Loucy (cell line): ENCODE results near the gene FSTL3.

Experiments
- H2AFZ ChIP-seq: fragments of 200-600 bp; sonication (generic); 2 replicates; pipeline ENCODE4 v1.6.0; 2016; ENCODE audit warnings: antibody characterized with exemption, mild to moderate bottlenecking, low read length, moderate library complexity
- H3F3A ChIP-seq: fragments of 200-600 bp; 2 replicates; pipeline ENCODE4 v1.6.0; 2016; ENCODE audit warnings: antibody characterized with exemption, low read depth, mild to moderate bottlenecking
- H3K27me3 ChIP-seq: fragments of 200-600 bp; sonication (generic); 2 replicates; pipeline ENCODE4 v1.6.1; 2014; ENCODE audit warnings: low read length, mild to moderate bottlenecking; ENCODE audit not compliant: insufficient read depth, poor library complexity, severe bottlenecking
- H3K36me3 ChIP-seq: fragments of 200-600 bp; sonication (generic); 2 replicates; pipeline ENCODE4 v1.6.1; 2016; ENCODE audit warnings: low read length; ENCODE audit not compliant: insufficient read depth
- H3K4me1 ChIP-seq: fragments of 200-600 bp; sonication (generic); 2 replicates; pipeline ENCODE4 v1.5.1; 2014; ENCODE audit warnings: low read length, mild to moderate bottlenecking; ENCODE audit not compliant: insufficient read depth, poor library complexity, severe bottlenecking
- H3K4me2 ChIP-seq: fragments of 200-600 bp; sonication (generic); 2 replicates; pipeline ENCODE4 v1.6.0; 2014; ENCODE audit warnings: antibody characterized with exemption, low read length, low read depth, mild to moderate bottlenecking; ENCODE audit not compliant: poor library complexity, severe bottlenecking
- H3K4me3 ChIP-seq: fragments of 200-600 bp; sonication (generic); 2 replicates; pipeline ENCODE4 v1.5.1; 2014; ENCODE audit warnings: low read length, mild to moderate bottlenecking, mixed read lengths; ENCODE audit not compliant: poor library complexity, severe bottlenecking
- H3K79me2 ChIP-seq: fragments of 200-600 bp; sonication (generic); 2 replicates; pipeline ENCODE4 v1.6.1; 2014; ENCODE audit warnings: low read length; ENCODE audit not compliant: insufficient read depth
- H3K9ac ChIP-seq: fragments of 200-600 bp; sonication (generic); 2 replicates; pipeline ENCODE4 v1.6.0; 2014; ENCODE audit warnings: mild to moderate bottlenecking, low read depth, low read length, moderate library complexity; ENCODE audit not compliant: poor library complexity, severe bottlenecking
- H3K9me2 ChIP-seq: fragments of 200-600 bp; sonication (generic); replicated peaks from 2 replicates; pipeline ENCODE4 v1.6.1; 2016; ENCODE audit warnings: low read depth, low read length, mixed read lengths
- H3K9me3 ChIP-seq: fragments of 200-600 bp; sonication (generic); 2 replicates; pipeline ENCODE4 v1.6.1; 2014; ENCODE audit warnings: mild to moderate bottlenecking, antibody characterized with exemption, low read length, low read depth; ENCODE audit not compliant: insufficient read depth
- H4K20me1 ChIP-seq: fragments of 200-600 bp; sonication (generic); 2 replicates; pipeline ENCODE4 v1.6.0; 2014; ENCODE audit warnings: antibody characterized with exemption, low read length, mild to moderate bottlenecking; ENCODE audit not compliant: insufficient read depth, poor library complexity, severe bottlenecking
- CTCF ChIP-seq: fragments of 200-600 bp; sonication (generic); conservative IDR thresholded peaks from 2 replicates; pipeline ENCODE4 v1.5.1; 2014; ENCODE audit warnings: mild to moderate bottlenecking, antibody characterized with exemption, low read length
- EZH2phosphoT487 ChIP-seq: fragments of 200-600 bp; IDR thresholded peaks from 2 replicates; pipeline ENCODE4 v1.6.1; 2018; ENCODE audit warnings: antibody characterized with exemption, mild to moderate bottlenecking, moderate library complexity, borderline replicate concordance

The FSTL3 gene

GRCh38 chr19:646779-647565 is 29.2 kb upstream of the FSTL3 start:
- H3K4me1 ChIP-seq, result no peaks in the 10 kb centered on the region
- H3K9ac ChIP-seq, result no peak overlapping the region
- H4K20me1 ChIP-seq, result peaks cover 11% of the 10 kb centered on the region
- TF ChIP-seq EZH2phosphoT487 (no peak), CTCF (no peak)
- peaks cover 3% of the 10 kb centered on the region; the same call in 1 of the 2 replicates for H3K79me2 ChIP-seq
- H3K9me3 ChIP-seq, result no peaks in the 10 kb centered on the region
- H2AFZ ChIP-seq, result no peak overlapping the region
- no peak overlapping the region for H3K4me3 ChIP-seq
- no peaks in the 10 kb centered on the region for H3K27me3 ChIP-seq
- H3K9me2 ChIP-seq, result no peaks in the 10 kb centered on the region
- no peaks in the 10 kb centered on the region for H3F3A ChIP-seq
- H3K4me2 ChIP-seq, result no peak overlapping the region
- H3K36me3 ChIP-seq, result peaks cover 50% of the 10 kb centered on the region; the same call in 1 of the 2 replicates

- TF ChIP-seq EZH2phosphoT487 (no peak), CTCF (no peak)
- Histone ChIP-seq H3K4me1 (no peaks in the 10 kb centered on the region), H3K9me2 (no peaks in the 10 kb centered on the region), H2AFZ (no peak overlapping the region), H3F3A (no peaks in the 10 kb centered on the region), H3K9ac (no peak overlapping the region), H3K36me3 (peaks cover 58% of the 10 kb centered on the region; the same call in 1 of the 2 replicates), H3K4me2 (no peak overlapping the region), H3K4me3 (no peak overlapping the region), H3K27me3 (no peaks in the 10 kb centered on the region), H3K9me3 (no peaks in the 10 kb centered on the region), H4K20me1 (peaks cover 18% of the 10 kb centered on the region), H3K79me2 (peaks cover 10% of the 10 kb centered on the region)
Observed at GRCh38 chr19:647566-648284, 28.5 kb upstream of the FSTL3 start.

GRCh38 chr19:648305-648704 is 27.9 kb upstream of the FSTL3 start:
- H3K4me3 ChIP-seq, result no peak overlapping the region
- no peaks in the 10 kb centered on the region for H3F3A ChIP-seq
- no peak overlapping the region for H3K9ac ChIP-seq
- peaks cover 24% of the 10 kb centered on the region for H4K20me1 ChIP-seq
- no peaks in the 10 kb centered on the region for H3K9me3 ChIP-seq
- H3K9me2 ChIP-seq, result no peaks in the 10 kb centered on the region
- H3K79me2 ChIP-seq, result peaks cover 16% of the 10 kb centered on the region
- no peaks in the 10 kb centered on the region for H3K4me1 ChIP-seq
- peaks cover 63% of the 10 kb centered on the region; the same call in 1 of the 2 replicates for H3K36me3 ChIP-seq
- H3K4me2 ChIP-seq, result no peak overlapping the region
- H3K27me3 ChIP-seq, result no peaks in the 10 kb centered on the region
- H2AFZ ChIP-seq, result no peak overlapping the region
- TF ChIP-seq EZH2phosphoT487, result no peak
- TF ChIP-seq CTCF, result no peak
